Large intestine (tissue), 3 donors: ENCODE measurements around the gene KLHL22. TPM values are rescaled to one million over a fixed set of nuclear protein-coding genes. Genes with fewer than 3 reads are reported as not detected.

Source experiments
- DNase-seq, 2 donors: peaks; one replicate each; pipeline versions ENCODE4 v3.0.0 to v3.0.0-alpha.2; 2013
- H3K27ac ChIP-seq: one replicate; pipeline ENCODE4 v1.5.1; 2013; ENCODE audit warnings: low read length
- H3K27me3 ChIP-seq: 2 replicates; pipeline ENCODE4 v1.6.1; 2013; ENCODE audit warnings: low read length; ENCODE audit not compliant: control insufficient read depth, insufficient read depth
- H3K36me3 ChIP-seq: 2 replicates; pipeline ENCODE4 v1.6.1; 2013; ENCODE audit warnings: low read length; ENCODE audit not compliant: control insufficient read depth, insufficient read depth
- H3K4me1 ChIP-seq: one replicate; pipeline ENCODE4 v1.6.1; 2013; ENCODE audit warnings: low read length; ENCODE audit not compliant: control insufficient read depth, insufficient read depth
- H3K4me3 ChIP-seq: one replicate; pipeline ENCODE4 v1.5.1; 2013; ENCODE audit warnings: low read length
- H3K9me3 ChIP-seq: one replicate; pipeline ENCODE4 v1.6.1; 2013; ENCODE audit warnings: mild to moderate bottlenecking, low read depth, low read length, moderate library complexity; ENCODE audit not compliant: control insufficient read depth
- WGBS: methylation state at CpG from one replicate; pipeline ENCODE4 v1.1.5; 2013; ENCODE audit warnings: low lambda C conversion rate; ENCODE audit not compliant: insufficient coverage; 5-methylcytosine and 5-hydroxymethylcytosine counted together
- polyA plus RNA-seq: library from polyadenylated mRNA; unstranded; fragments of 120-200 nt; gene quantifications from one replicate; pipeline ENCODE4 v1.2.1, GENCODE V29; 2013

KLHL22 gene
- polyA plus RNA-seq, 1 donor, result 18.5 TPM

DNA sequence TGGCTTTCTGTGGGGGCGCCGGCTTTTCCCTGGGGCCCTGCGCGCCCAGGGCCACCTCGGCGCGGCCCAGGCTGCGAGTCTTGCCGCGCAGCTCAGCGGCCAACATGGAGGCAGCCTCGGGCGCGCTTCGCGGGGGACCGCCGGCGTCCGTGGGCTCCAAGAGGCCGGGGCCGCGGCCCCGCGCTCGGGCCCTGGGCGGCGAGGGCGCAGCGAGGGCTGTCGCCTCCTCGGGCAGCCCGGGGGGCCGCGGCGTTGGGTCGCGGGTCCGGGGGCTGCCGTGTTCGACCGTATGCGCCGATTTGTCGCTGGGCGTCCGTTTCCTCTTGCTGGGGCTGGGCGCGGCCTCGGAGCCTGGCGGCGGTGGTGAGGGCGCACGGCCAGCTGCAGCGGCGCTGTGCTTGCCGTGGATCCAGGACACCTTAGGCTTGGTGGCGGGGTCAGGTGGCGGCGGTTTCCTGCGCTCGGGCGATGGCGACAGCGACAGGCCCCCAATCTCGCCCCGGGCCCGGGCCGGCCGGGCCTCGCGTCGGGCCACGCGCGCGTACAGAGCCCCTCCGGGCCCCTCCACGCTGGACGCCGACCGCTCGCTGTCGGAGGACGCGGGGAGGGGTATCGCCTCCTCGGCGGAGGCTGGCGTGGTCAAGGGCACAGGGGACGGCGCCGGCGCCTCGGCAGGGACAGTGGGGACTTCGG, 69.9 kb downstream of the KLHL22 start:
- WGBS, result no CpG with 5 or more reads among the region's 96 CpGs
- peaks cover 59% of the 10 kb centered on the region for H3K27me3 ChIP-seq
- H3K36me3 ChIP-seq, result peaks cover 10% of the 10 kb centered on the region
- H3K4me3 ChIP-seq, result no peak overlapping the region
- no peak for DNase-seq
- H3K9me3 ChIP-seq, result peaks cover 8% of the 10 kb centered on the region
- H3K27ac ChIP-seq, result no peak overlapping the region
- peaks cover 14% of the 10 kb centered on the region for H3K4me1 ChIP-seq

GRCh38 chr22:20424932-20425565, 70.5 kb downstream of the KLHL22 start:
- Histone ChIP-seq H3K27ac (no peak overlapping the region), H3K4me3 (no peak overlapping the region), H3K9me3 (peaks cover 3% of the 10 kb centered on the region), H3K36me3 (peaks cover 10% of the 10 kb centered on the region), H3K27me3 (peaks cover 53% of the 10 kb centered on the region), H3K4me1 (peaks cover 7% of the 10 kb centered on the region)
- no peak for DNase-seq
- WGBS, result no CpG with 5 or more reads among the region's 59 CpGs

DNA sequence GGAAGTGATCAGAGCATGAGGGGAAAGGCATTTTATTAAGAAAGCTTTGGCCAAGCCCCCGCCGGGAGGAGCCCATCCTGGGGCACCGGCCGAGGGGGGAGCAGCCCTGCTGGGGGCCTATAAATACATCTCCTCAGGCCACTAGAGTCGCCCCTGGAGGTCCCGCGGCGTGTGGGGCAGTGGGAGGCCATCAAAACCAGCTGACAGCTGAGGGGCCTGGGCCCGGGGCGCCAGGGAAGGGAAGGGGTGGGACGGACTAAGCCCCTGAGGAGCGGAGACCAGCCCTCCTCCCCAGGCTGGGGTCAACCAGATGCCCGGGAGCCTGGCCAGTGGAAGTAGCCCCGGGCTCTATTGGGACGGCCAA, 71.0 kb downstream of the KLHL22 start:
- H3K27ac ChIP-seq, result no peak overlapping the region
- no CpG with 5 or more reads among the region's 15 CpGs for WGBS
- H3K36me3 ChIP-seq, result peaks cover 10% of the 10 kb centered on the region
- H3K9me3 ChIP-seq, result no peaks in the 10 kb centered on the region
- H3K4me1 ChIP-seq, result peaks cover 3% of the 10 kb centered on the region
- DNase-seq, result no peak
- peaks cover 48% of the 10 kb centered on the region for H3K27me3 ChIP-seq
- no peak overlapping the region for H3K4me3 ChIP-seq

DNA sequence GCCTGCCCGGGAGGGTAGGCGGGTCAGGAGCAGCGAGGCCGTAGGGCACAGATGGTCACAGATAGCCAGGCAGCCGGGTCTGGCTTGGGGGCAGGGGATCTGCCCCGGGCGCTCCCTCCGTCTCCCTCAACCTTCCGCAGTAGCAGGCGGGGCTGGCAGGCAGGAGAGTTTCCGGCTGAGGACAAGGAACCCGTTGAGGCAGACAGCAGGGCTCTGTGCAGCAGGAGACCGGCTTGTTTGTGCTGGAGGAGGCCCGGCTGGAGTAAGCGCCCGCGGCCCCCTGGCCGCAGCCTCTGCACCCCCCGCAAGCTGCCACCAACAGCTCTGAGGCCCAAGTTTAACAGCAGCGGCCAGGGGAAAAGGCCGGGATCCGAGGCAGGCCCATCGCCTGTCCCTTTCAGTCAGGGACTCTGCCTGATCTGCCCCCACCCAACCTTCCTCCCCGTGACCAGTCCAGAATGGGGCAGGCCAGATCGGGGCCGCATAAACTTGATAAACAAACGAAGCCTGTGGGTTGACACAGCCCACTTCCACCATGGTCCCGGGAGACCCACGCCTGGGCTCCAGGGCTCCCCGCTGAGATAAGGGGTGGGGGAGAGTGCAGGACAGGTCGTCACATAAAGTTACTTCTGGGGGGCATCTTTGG, 71.6 kb downstream of the KLHL22 start:
- H3K4me3 ChIP-seq, result no peak overlapping the region
- no peak for DNase-seq
- H3K36me3 ChIP-seq, result peaks cover 10% of the 10 kb centered on the region
- no peak overlapping the region for H3K27ac ChIP-seq
- H3K4me1 ChIP-seq, result no peaks in the 10 kb centered on the region
- no CpG with 5 or more reads among the region's 31 CpGs for WGBS
- peaks cover 43% of the 10 kb centered on the region for H3K27me3 ChIP-seq
- no peaks in the 10 kb centered on the region for H3K9me3 ChIP-seq

DNA sequence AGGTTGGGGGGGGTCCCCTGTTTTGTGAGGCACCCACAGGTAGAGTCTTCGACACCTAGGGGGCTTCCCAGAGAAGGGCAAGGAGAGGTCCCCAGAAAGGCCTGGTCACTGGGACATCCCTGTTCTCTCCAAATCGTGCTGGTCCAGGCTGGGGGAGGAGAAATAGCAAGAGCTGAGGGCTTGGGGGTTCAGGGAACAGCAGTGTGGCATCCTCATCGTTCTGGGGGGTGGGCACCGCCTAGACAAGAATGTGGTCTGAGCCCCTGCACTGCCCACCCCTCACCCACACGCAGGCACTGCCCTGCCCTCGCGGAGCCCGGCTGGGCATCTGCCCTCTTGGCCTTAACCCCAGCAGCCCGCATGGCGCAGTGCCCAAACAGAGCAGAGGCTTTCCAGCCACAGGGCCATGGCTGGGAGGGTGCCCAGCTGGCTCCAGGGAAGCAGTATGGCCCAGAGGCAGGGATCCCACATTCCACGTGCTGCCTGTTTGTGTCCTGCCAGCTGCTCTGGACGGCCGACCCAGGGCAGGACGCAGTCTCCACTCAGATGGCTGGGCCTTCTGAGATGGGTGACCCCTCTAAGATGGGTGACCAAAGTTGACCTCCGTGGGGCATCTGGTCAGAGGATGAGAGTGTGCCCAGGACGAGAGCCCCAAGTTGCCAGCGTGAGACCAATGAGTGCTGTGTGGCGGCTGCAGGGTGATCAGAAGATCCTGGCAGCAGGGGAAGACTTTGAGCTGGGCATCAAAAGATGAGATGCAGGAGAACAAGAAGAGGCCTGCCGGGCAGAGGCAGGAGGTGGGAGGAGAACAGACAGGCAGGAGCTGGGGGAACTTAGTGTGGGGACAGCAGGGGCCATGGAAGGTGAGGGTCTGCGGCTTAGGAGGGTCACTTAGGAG, 72.3 kb downstream of the KLHL22 start:
- Histone ChIP-seq H3K4me1 (no peaks in the 10 kb centered on the region), H3K27ac (peak overlapping the region; percentile 21), H3K4me3 (no peak overlapping the region), H3K9me3 (peaks cover 3% of the 10 kb centered on the region), H3K27me3 (peaks cover 36% of the 10 kb centered on the region), H3K36me3 (peaks cover 5% of the 10 kb centered on the region)
- 0% methylated on average over 1 of the region's 20 CpGs for WGBS
- DNase-seq, result no peak

DNA sequence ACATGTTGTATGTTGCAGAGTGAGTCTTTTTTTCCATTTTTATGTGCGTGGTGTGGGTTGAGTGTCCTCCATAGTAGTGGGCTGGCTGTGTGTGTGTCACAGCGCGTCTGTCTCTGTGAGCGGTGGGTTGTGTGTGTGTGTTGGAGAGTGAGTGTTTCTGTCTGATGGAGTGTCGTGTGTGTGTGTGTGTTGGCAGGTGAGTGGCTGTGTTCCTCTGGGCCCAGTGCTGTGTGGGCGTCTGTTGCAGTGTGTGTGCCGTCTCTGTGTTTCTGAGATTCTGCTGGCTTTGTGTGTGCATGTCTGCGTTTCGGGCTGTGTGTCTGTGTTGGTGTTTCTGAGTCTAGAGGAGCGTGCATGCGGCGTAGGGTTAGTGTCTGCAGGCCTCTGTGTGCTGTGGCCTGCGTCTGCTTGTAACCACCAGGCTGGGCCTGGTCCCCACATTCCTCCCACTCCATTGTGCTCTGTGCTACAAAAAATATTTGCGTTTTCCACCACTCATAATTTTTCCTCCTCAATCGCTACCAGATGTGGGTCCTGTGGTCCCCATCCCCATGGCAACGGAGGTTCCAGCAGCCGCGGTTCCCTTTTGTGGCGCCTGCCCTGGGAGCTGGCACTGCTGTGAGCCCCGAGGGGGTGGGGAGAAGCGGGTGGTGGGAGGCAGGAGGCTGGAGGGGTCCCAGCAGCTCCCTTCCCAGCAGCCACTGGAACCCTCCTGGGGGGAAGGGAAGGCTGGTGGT, 73.2 kb downstream of the KLHL22 start:
- Histone ChIP-seq H3K36me3 (peaks cover 5% of the 10 kb centered on the region), H3K27me3 (peaks cover 30% of the 10 kb centered on the region), H3K27ac (peak overlapping the region; percentile 21), H3K4me1 (no peaks in the 10 kb centered on the region), H3K4me3 (no peak overlapping the region), H3K9me3 (peaks cover 4% of the 10 kb centered on the region)
- DNase-seq, result peak in 1 of 2 donors; percentile 42
- no CpG with 5 or more reads among the region's 21 CpGs for WGBS

DNA sequence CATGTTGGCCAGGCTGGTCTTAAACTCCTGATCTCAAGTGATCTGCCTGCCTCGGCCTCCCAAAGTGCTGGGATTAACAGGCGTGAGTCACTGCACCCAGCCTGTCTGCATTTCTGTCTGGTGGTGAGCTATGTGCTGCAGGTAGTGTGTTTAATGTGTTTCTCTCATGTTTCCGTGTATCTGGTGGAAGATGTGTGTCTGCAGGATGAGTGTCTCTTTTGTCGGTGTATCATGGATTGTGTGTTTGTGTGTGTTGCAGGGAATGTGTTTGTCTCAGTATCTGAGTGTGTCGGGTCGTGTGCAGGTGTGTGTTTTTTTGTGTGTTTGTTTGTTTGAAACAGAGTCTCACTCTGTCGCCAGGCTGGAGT, 74.1 kb downstream of the KLHL22 start:
- no CpG with 5 or more reads among the region's 7 CpGs for WGBS
- no peak for DNase-seq
- peaks cover 5% of the 10 kb centered on the region for H3K36me3 ChIP-seq
- no peak overlapping the region for H3K4me3 ChIP-seq
- peaks cover 22% of the 10 kb centered on the region for H3K27me3 ChIP-seq
- peaks cover 4% of the 10 kb centered on the region for H3K9me3 ChIP-seq
- no peaks in the 10 kb centered on the region for H3K4me1 ChIP-seq
- H3K27ac ChIP-seq, result no peak overlapping the region

GRCh38 chr22:20420157-20420842, 75.3 kb downstream of the KLHL22 start:
- Histone ChIP-seq H3K9me3 (peaks cover 4% of the 10 kb centered on the region), H3K27ac (no peak overlapping the region), H3K27me3 (peaks cover 16% of the 10 kb centered on the region), H3K36me3 (peaks cover 5% of the 10 kb centered on the region), H3K4me1 (no peaks in the 10 kb centered on the region), H3K4me3 (no peak overlapping the region)
- 75% methylated on average over 2 of the region's 11 CpGs for WGBS
- no peak for DNase-seq

DNA sequence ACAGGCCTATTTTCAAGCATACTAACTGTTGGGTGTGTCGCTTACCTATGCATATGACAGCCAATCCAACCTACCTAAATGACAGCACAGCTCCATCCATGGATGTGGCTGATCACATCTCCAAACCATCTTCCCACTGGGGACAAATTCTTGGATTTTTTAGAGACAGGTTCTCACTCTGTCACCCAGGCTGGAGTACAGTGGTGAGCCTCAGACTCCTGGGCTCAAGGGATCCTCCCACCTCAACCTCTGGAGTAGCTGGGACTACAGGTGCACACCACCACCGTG, 76.0 kb downstream of the KLHL22 start:
- H3K36me3 ChIP-seq, result peaks cover 2% of the 10 kb centered on the region
- H3K4me3 ChIP-seq, result no peak overlapping the region
- no CpG with 5 or more reads among the region's 2 CpGs for WGBS
- DNase-seq, result no peak
- no peak overlapping the region for H3K27ac ChIP-seq
- H3K27me3 ChIP-seq, result peaks cover 11% of the 10 kb centered on the region
- peaks cover 4% of the 10 kb centered on the region for H3K9me3 ChIP-seq
- H3K4me1 ChIP-seq, result no peaks in the 10 kb centered on the region
